ENCODE results near the gene PRKAA1. TPM values are rescaled to one million over a fixed set of nuclear protein-coding genes. Genes with fewer than 3 reads are reported as not detected.

PRKAA1 gene
- total and polyA plus RNA-seq, 7 donors, result 9.6 to 36.8 (median 28.1) TPM

GRCh38 chr5:40775846-40776657 lies 22.1 kb downstream of the PRKAA1 start:
- H3K36me3 ChIP-seq (ENCODE audit: insufficient read depth in 1 of 2, low read depth in 1 of 2), result peaks cover 2 to 49% of the 10 kb centered on the region in 2 donors

DNA sequence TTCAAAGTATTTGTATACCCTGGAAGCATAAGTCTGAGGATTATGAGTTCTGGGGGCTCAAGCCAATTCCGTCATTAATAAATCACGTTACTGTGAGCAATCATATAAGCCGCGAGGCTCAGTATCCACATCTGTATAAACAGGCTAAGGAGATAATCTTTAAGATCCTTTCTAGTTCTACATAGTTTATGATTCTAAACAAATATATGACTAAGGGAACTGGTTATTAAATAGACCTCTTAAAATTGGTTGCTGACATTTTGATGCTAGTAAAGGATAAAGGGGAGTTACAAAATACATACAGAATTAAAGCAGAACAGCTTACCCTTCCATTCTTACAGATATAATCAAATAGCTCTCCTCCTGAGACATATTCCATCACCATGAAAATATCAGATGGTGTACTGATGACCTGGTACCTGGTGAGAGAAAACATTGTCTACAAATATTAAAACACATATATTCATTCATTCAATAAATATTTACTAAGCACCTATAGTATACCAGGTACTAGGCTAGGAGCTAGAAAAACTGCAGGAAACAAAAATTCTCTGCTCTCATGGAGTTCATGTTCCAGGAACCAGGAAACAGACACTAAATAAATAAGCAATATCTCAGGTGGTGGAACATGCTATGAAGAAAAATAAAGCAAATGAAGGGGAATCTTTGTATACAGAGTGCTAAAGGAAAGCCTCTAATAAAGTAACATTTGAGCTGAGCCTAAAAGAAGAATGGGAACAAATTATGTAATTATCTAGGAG lies 22.9 kb downstream of the PRKAA1 start:
- Histone ChIP-seq H3K36me3 (ENCODE audit: insufficient read depth in 1 of 2, low read depth in 1 of 2) (peaks cover 2 to 53% of the 10 kb centered on the region in 2 donors), H3K4me3 (no peak overlapping the region), H3K9me3 (no peaks in the 10 kb centered on the region), H3K27ac (no peak overlapping the region), H3K4me1 (no peaks in the 10 kb centered on the region), H3K27me3 (ENCODE audit: insufficient read depth in 3 of 3, low read length in 2 of 3) (no peaks in the 10 kb centered on the region)
- TF ChIP-seq, protein P1, sequence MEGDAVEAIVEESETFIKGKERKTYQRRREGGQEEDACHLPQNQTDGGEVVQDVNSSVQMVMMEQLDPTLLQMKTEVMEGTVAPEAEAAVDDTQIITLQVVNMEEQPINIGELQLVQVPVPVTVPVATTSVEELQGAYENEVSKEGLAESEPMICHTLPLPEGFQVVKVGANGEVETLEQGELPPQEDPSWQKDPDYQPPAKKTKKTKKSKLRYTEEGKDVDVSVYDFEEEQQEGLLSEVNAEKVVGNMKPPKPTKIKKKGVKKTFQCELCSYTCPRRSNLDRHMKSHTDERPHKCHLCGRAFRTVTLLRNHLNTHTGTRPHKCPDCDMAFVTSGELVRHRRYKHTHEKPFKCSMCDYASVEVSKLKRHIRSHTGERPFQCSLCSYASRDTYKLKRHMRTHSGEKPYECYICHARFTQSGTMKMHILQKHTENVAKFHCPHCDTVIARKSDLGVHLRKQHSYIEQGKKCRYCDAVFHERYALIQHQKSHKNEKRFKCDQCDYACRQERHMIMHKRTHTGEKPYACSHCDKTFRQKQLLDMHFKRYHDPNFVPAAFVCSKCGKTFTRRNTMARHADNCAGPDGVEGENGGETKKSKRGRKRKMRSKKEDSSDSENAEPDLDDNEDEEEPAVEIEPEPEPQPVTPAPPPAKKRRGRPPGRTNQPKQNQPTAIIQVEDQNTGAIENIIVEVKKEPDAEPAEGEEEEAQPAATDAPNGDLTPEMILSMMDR (IDR thresholded peaks at IDR 0.05), result no peak
- intact Hi-C loops (cut with DNase I), result no loop called here
- no peak for DNase-seq
- no peak for ATAC-seq
- WGBS, 3 donors, result 72 to 94% (median 92%) methylated on average over 4 of the region's 4 CpGs

More at GRCh38 chr5:40775846-40776657, 22.1 kb downstream of the PRKAA1 start:
- WGBS, 3 donors, result 65 to 68% (median 66%) methylated on average over 6 of the region's 6 CpGs
- no peak for DNase-seq
- TF ChIP-seq, protein P1 (IDR thresholded peaks at IDR 0.05), result no peak
- Histone ChIP-seq H3K4me1 (peaks cover 5% of the 10 kb centered on the region), H3K27me3 (ENCODE audit: insufficient read depth in 3 of 3, low read length in 2 of 3) (no peaks in the 10 kb centered on the region), H3K27ac (no peak overlapping the region), H3K9me3 (no peaks in the 10 kb centered on the region), H3K4me3 (no peak overlapping the region)
- no peak for ATAC-seq
- intact Hi-C loops (cut with DNase I), result no loop called here

- intact Hi-C loops (cut with DNase I), result no loop called here
- Histone ChIP-seq H3K36me3 (ENCODE audit: insufficient read depth in 1 of 2, low read depth in 1 of 2) (peaks cover 2 to 59% of the 10 kb centered on the region in 2 donors), H3K4me1 (no peaks in the 10 kb centered on the region), H3K9me3 (no peaks in the 10 kb centered on the region), H3K27me3 (ENCODE audit: insufficient read depth in 3 of 3, low read length in 2 of 3) (no peaks in the 10 kb centered on the region), H3K4me3 (no peak overlapping the region), H3K27ac (no peak overlapping the region)
- TF ChIP-seq, protein P1 (IDR thresholded peaks at IDR 0.05), result no peak
- ATAC-seq, result no peak
- WGBS, 3 donors, result 87 to 91% (median 90%) methylated on average over 1 of the region's 1 CpG
- DNase-seq, result no peak
Observed at GRCh38 chr5:40774623-40775022, 23.6 kb downstream of the PRKAA1 start.

DNA sequence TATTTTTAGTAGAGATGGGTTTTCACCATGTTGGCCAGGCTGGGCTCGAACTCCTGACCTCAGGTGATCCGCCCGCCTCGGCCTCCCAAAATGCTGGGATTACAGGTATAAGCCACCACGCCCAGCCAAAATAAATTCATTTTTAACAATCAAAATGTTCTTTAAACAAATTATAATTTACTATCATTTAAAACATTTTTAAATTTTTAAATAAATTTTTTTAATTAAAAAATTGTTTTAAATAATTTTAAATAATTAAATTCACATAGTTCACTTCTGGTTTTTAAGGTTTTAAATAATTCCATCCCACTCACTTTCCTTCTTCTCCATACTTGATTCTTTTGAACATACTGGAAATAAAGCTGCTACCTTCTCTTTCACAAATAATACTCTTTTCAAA lies 27.4 kb downstream of the PRKAA1 start:
- intact Hi-C loops (cut with DNase I), result no loop called here
- TF ChIP-seq, protein P1 (IDR thresholded peaks at IDR 0.05), result no peak
- H3K4me3 ChIP-seq, result no peak overlapping the region
- H3K27me3 ChIP-seq (ENCODE audit: insufficient read depth in 3 of 3, low read length in 2 of 3), result no peaks in the 10 kb centered on the region
- no peaks in the 10 kb centered on the region for H3K4me1 ChIP-seq
- H3K27ac ChIP-seq, result no peak overlapping the region
- WGBS, 3 donors, result 93 to 98% (median 97%) methylated on average over 5 of the region's 5 CpGs
- H3K36me3 ChIP-seq (ENCODE audit: insufficient read depth in 1 of 2, low read depth in 1 of 2), result peaks cover 2 to 80% of the 10 kb centered on the region in 2 donors
- H3K9me3 ChIP-seq, result no peaks in the 10 kb centered on the region
- DNase-seq, result no peak
- no peak for ATAC-seq
